T-cell (primary cell): ENCODE data around the gene AHNAK. TPM values are rescaled to one million over a fixed set of nuclear protein-coding genes. Genes with fewer than 3 reads are reported as not detected.

Source experiments
- ATAC-seq, 4 experiments: fragments of 200-7000 bp in 3 of 4; fragments of 150-1000 bp in 1 of 4; cut with Tn5 transposase; replicated peaks in 1 of 4; 1 replicate in 3 of 4; 2 replicates in 1 of 4; pipeline ENCODE4 v1.10.0; 2021; ENCODE audit warnings: moderate library complexity in 3 of 4, mild to moderate bottlenecking in 2 of 4, moderate number of reproducible peaks in 1 of 4
- CTCF ChIA-PET, 2 donors: fragments of 300-600 bp; sonication (Branson Sonifier 250); formaldehyde crosslinking; loops; one replicate each; lab custom pipeline; 2022; ENCODE audit warnings: antibody characterized with exemption in 2 of 2; lab: Charles Lee
- POLR2A ChIA-PET, 2 donors: fragments of 300-600 bp; sonication (Branson Sonifier 250); formaldehyde crosslinking; loops; one replicate each; lab custom pipeline; 2022; ENCODE audit warnings: antibody characterized with exemption in 2 of 2; lab: Charles Lee
- DNase-seq, 35 experiments: peaks; one replicate each; pipeline versions ENCODE4 v3.0.0 to v3.0.0-alpha.2; 2013 to 2023
- H3K27ac ChIP-seq: one replicate; pipeline ENCODE4 v1.5.1; 2013; ENCODE audit warnings: low read length
- H3K27me3 ChIP-seq, 2 experiments: replicated peaks in 1 of 2; 1 replicate in 1 of 2; 2 replicates in 1 of 2; pipeline versions ENCODE4 v1.6.1 to v1.7.0; 2013; ENCODE audit warnings: low read length in 1 of 2, mixed read lengths in 1 of 2; ENCODE audit not compliant: control insufficient read depth in 2 of 2, insufficient read depth in 2 of 2; ENCODE audit errors: extremely low read depth in 1 of 2
- H3K36me3 ChIP-seq, 2 donors: 1 replicate in 1 of 2; 2 replicates in 1 of 2; pipeline versions ENCODE4 v1.6.1 to v1.7.0; 2013; ENCODE audit warnings: low read length in 1 of 2; ENCODE audit not compliant: control insufficient read depth in 2 of 2, insufficient read depth in 1 of 2; ENCODE audit errors: extremely low read depth in 1 of 2
- H3K4me1 ChIP-seq, 2 experiments: 1 replicate in 1 of 2; 2 replicates in 1 of 2; pipeline versions ENCODE4 v1.6.1 to v1.7.0; 2013; ENCODE audit warnings: low read length in 2 of 2, mixed read lengths in 1 of 2; ENCODE audit not compliant: insufficient read depth in 2 of 2, control insufficient read depth in 1 of 2; ENCODE audit errors: extremely low read depth in 1 of 2
- H3K4me3 ChIP-seq, 2 donors: 1 replicate in 1 of 2; 2 replicates in 1 of 2; pipeline versions ENCODE4 v1.5.1 to v1.7.0; 2013; ENCODE audit warnings: mild to moderate bottlenecking in 2 of 2, low read length in 1 of 2, moderate library complexity in 1 of 2; ENCODE audit not compliant: control insufficient read depth in 1 of 2; ENCODE audit errors: extremely low read depth in 1 of 2
- H3K9me3 ChIP-seq: 2 replicates; pipeline ENCODE4 v1.7.0; 2013
- H3K27ac Mint-ChIP-seq, 2 donors: one replicate each; pipeline ENCODE4 v1.8.0; 2020 to 2021; ENCODE audit warnings: mild to moderate bottlenecking in 2 of 2, mixed read lengths in 2 of 2
- H3K27me3 Mint-ChIP-seq, 2 donors: one replicate each; pipeline ENCODE4 v1.8.0; 2021 to 2022; ENCODE audit warnings: mixed read lengths in 2 of 2
- H3K36me3 Mint-ChIP-seq: one replicate; pipeline ENCODE4 v1.8.0; 2021; ENCODE audit warnings: mixed read lengths
- H3K4me1 Mint-ChIP-seq, 3 donors: one replicate each; pipeline ENCODE4 v1.8.0; 2020 to 2022; ENCODE audit warnings: mixed read lengths in 3 of 3, mild to moderate bottlenecking in 1 of 3
- H3K4me3 Mint-ChIP-seq, 3 donors: one replicate each; pipeline ENCODE4 v1.8.0; 2020 to 2022; ENCODE audit warnings: mild to moderate bottlenecking in 3 of 3, mixed read lengths in 3 of 3, moderate library complexity in 3 of 3
- H3K9me3 Mint-ChIP-seq, 3 donors: one replicate each; pipeline ENCODE4 v1.8.0; 2020 to 2022; ENCODE audit warnings: mixed read lengths in 3 of 3
- WGBS: methylation state at CpG from one replicate; pipeline ENCODE4 v1.1.5; 2013; ENCODE audit warnings: missing lambda C conversion rate; ENCODE audit not compliant: insufficient coverage; 5-methylcytosine and 5-hydroxymethylcytosine counted together
- total RNA-seq, 35 experiments: library from RNA in 6 of 35; stranded (reverse) in 6 of 35; fragments of 120-200 nt in 1 of 35; gene quantifications; one replicate each; pipeline versions ENCODE4 v1.2.1 to v1.2.4 and lab custom pipeline; 2013 to 2026

AHNAK gene
- total RNA-seq, 5 donors from 2014 or later (not counting 1 experiment from before 2014, with no cell fraction given): 267 to 636 (median 395) TPM

DNA sequence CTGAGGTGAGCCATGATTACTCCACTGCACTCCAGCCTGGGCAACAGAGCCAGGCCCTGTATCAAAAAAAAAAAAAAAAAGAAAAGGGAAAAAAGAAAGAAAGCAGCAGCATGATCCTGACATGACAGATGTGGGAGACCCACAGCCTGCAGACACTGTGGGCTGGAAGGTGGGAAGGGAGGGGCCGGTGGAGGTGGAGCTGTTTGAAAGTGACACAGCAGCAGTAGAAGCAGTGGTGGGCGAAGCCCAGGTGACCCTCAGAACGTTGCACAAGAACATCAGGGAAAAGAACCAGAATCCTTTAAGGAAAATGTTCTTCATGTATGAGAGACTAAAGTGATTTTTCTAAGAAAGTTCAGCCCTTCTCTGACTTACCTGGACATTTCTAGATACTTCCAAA is 154.1 kb downstream of the AHNAK start:
- H3K27me3 ChIP-seq: peaks cover 0 to 7% of the 10 kb centered on the region in 2 experiments
- no peak overlapping the region for H3K27ac ChIP-seq
- H3K4me3 ChIP-seq: no peak overlapping the region
- DNase-seq (no peak), ATAC-seq (no peak)
- no peaks in the 10 kb centered on the region for H3K36me3 ChIP-seq
- H3K27me3 Mint-ChIP-seq: no peaks in the 10 kb centered on the region
- no peak overlapping the region for H3K27ac Mint-ChIP-seq
- no peak overlapping the region for H3K4me3 Mint-ChIP-seq
- 72% methylated on average over 2 of the region's 3 CpGs for WGBS
- no peaks in the 10 kb centered on the region for H3K9me3 ChIP-seq
- no peaks in the 10 kb centered on the region for H3K36me3 Mint-ChIP-seq
- ChIA-PET CTCF (interaction anchor here in 1 of 2 donors (0.7 to 0.9 kb wide), 3 partner anchors 10 to 166 kb away, joined by 3 to 4 read pairs (median 3); no protein-coding TSS in a partner anchor), POLR2A (no interaction called here)
- H3K9me3 Mint-ChIP-seq: no peaks in the 10 kb centered on the region
- H3K4me1 Mint-ChIP-seq: peaks cover 9 to 18% (median 11%) of the 10 kb centered on the region in 3 donors
- H3K4me1 ChIP-seq: peaks cover 0 to 3% of the 10 kb centered on the region in 2 experiments

DNA sequence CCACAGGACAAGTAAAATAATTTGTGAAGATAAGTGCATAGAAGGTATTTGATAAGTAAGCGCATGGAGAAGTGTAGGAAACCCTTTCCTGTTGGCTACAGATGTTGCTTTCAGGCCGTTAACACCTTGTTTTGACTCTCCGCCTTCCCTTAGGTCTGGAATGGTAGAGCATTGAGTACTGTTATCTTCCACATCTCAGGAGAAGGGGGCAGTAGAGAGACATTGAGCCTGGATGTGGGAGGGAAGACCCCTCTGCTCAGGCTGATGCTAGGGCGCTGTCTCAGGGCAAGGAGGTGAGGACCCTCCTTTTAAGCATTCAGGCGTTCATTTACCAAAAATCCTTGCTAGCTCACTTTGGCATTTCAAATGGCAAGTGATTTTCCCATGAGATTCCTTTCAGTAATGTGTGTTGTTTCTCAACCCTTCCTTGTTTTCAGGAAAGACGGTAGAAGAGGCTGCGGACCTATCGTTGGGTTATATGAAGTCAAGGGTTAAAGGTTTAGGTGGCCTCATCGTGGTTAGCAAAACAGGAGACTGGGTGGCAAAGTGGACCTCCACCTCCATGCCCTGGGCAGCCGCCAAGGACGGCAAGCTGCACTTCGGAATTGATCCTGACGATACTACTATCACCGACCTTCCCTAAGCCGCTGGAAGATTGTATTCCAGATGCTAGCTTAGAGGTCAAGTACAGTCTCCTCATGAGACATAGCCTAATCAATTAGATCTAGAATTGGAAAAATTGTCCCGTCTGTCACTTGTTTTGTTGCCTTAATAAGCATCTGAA is 154.8 kb downstream of the AHNAK start:
- Histone ChIP-seq H3K27me3 (peaks cover 0 to 7% of the 10 kb centered on the region in 2 experiments), H3K9me3 (no peaks in the 10 kb centered on the region), H3K27ac (no peak overlapping the region), H3K36me3 (no peaks in the 10 kb centered on the region), H3K4me1 (peaks cover 0 to 3% of the 10 kb centered on the region in 2 experiments), H3K4me3 (no peak overlapping the region)
- H3K4me3 Mint-ChIP-seq: no peak overlapping the region
- peaks cover 11 to 21% (median 13%) of the 10 kb centered on the region in 3 donors for H3K4me1 Mint-ChIP-seq
- no peak for ATAC-seq
- H3K36me3 Mint-ChIP-seq: no peaks in the 10 kb centered on the region
- no peak for DNase-seq
- H3K27ac Mint-ChIP-seq: no peak overlapping the region
- H3K9me3 Mint-ChIP-seq: no peaks in the 10 kb centered on the region
- ChIA-PET CTCF (interaction anchor here (0.5 to 1.0 kb wide), 2 partner anchors 8 to 15 kb away, joined by 3 to 5 read pairs; no protein-coding TSS in a partner anchor), POLR2A (no interaction called here)
- H3K27me3 Mint-ChIP-seq: no peaks in the 10 kb centered on the region
- 92% methylated on average over 6 of the region's 16 CpGs for WGBS

DNA sequence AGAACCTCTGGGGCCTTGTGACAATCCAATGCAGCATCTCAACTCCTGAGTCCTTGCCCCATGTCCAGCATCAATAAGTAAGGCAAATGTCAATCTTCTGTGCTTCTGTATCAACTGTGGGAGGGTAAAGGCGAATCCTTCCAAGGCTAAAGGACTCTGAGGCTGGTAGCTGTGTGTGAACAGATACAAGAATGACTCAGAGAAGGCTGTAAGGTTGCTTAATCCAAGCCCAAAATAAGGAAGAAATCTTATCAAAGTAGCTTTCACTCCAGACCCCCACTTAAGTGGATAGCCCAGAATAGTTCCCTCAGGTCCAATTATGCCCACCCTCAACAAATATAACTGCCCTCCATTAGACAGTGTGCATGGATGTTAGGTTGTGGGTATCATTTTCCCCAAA is 155.9 kb downstream of the AHNAK start:
- no peaks in the 10 kb centered on the region for H3K27me3 Mint-ChIP-seq
- POLR2A ChIA-PET: no interaction called here
- no peaks in the 10 kb centered on the region for H3K36me3 Mint-ChIP-seq
- peaks cover 16 to 21% (median 18%) of the 10 kb centered on the region in 3 donors for H3K4me1 Mint-ChIP-seq
- H3K9me3 Mint-ChIP-seq: no peaks in the 10 kb centered on the region
- Histone ChIP-seq H3K27ac (no peak overlapping the region), H3K27me3 (peaks cover 0 to 7% of the 10 kb centered on the region in 2 experiments), H3K36me3 (no peaks in the 10 kb centered on the region), H3K4me1 (peaks cover 2 to 11% of the 10 kb centered on the region in 2 experiments), H3K4me3 (no peak overlapping the region), H3K9me3 (no peaks in the 10 kb centered on the region)
- no peak for DNase-seq
- ATAC-seq: no peak
- CTCF ChIA-PET: interaction anchor here in 1 of 2 donors (0.6 kb wide), 1 partner anchor 50 kb away, joined by 3 read pairs; no protein-coding TSS in a partner anchor
- H3K27ac Mint-ChIP-seq: no peak overlapping the region
- no peak overlapping the region for H3K4me3 Mint-ChIP-seq
- no CpG with 5 or more reads among the region's 1 CpG for WGBS

DNA sequence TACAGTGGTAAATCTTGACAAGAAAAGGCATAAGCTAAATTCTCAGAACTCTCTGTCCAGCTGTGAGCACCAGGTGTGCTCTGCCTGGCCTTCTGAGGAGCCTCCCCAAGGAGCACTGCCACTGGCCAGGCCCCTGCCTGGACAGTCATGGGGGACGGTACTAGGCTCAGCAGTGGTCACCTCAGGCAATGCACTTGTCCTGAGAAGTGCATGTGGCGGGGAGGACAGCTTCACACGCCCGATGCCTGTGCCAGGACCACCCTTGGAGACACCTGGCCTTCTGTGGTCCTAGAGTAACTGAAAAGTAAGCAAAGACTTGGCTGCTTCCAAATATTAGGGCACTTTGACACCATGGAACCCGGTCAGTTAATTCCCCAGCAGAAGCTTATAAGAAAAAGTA is 156.4 kb downstream of the AHNAK start:
- H3K27me3 Mint-ChIP-seq: no peaks in the 10 kb centered on the region
- POLR2A ChIA-PET: no interaction called here

DNA sequence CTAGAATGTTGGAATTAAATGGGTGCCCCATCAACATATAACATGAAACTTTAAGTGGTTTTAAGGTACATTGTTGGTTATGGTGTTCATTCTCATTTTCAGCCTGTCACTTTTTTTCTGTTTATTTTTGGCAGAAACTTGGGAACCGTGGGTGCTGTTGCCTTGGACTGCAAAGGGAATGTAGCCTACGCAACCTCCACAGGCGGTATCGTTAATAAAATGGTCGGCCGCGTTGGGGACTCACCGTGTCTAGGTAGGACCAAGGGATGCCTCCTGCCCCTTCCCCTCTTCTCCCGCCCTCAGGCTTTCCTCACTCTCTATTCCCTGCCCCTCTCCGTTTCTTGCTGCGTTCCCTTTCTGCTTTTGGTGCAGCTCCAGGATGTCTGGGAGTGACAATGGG is 157.6 kb downstream of the AHNAK start:
- Mint-ChIP-seq H3K27ac (no peak overlapping the region), H3K36me3 (no peaks in the 10 kb centered on the region), H3K27me3 (no peaks in the 10 kb centered on the region), H3K4me3 (no peak overlapping the region), H3K9me3 (no peaks in the 10 kb centered on the region), H3K4me1 (peaks cover 11 to 17% (median 16%) of the 10 kb centered on the region in 3 donors)
- WGBS: 77% methylated on average over 3 of the region's 11 CpGs
- H3K4me3 ChIP-seq: no peak overlapping the region
- peaks cover 2 to 12% of the 10 kb centered on the region in 2 experiments for H3K4me1 ChIP-seq
- no peak for DNase-seq
- no peak for ATAC-seq
- no peaks in the 10 kb centered on the region for H3K36me3 ChIP-seq
- H3K9me3 ChIP-seq: no peaks in the 10 kb centered on the region
- CTCF ChIA-PET: interaction anchor here in 1 of 2 donors (0.7 kb wide), 1 partner anchor 11 kb away, joined by 5 read pairs; no protein-coding TSS in a partner anchor
- H3K27me3 ChIP-seq: peaks cover 0 to 7% of the 10 kb centered on the region in 2 experiments
- POLR2A ChIA-PET: interaction anchor here in 1 of 2 donors (0.6 kb wide), 1 partner anchor 33 kb away, joined by 3 read pairs; no protein-coding TSS in a partner anchor
- no peak overlapping the region for H3K27ac ChIP-seq

More for the DNA sequence above, 156.4 kb downstream of the AHNAK start:
- no peak overlapping the region for H3K27ac ChIP-seq
- no peaks in the 10 kb centered on the region for H3K9me3 ChIP-seq
- H3K36me3 ChIP-seq: no peaks in the 10 kb centered on the region
- H3K4me1 ChIP-seq: peaks cover 2 to 16% of the 10 kb centered on the region in 2 experiments
- CTCF ChIA-PET: interaction anchor here in 1 of 2 donors (0.6 kb wide), 1 partner anchor 49 kb away, joined by 3 read pairs; no protein-coding TSS in a partner anchor
- DNase-seq: no peak
- H3K4me3 ChIP-seq: no peak overlapping the region
- ATAC-seq: no peak
- H3K27me3 ChIP-seq: peaks cover 0 to 7% of the 10 kb centered on the region in 2 experiments
- no peak overlapping the region for H3K4me3 Mint-ChIP-seq
- WGBS: 87% methylated on average over 4 of the region's 5 CpGs
- H3K27ac Mint-ChIP-seq: no peak overlapping the region
- H3K9me3 Mint-ChIP-seq: no peaks in the 10 kb centered on the region
- no peaks in the 10 kb centered on the region for H3K36me3 Mint-ChIP-seq
- H3K4me1 Mint-ChIP-seq: peaks cover 16 to 21% (median 21%) of the 10 kb centered on the region in 3 donors

DNA sequence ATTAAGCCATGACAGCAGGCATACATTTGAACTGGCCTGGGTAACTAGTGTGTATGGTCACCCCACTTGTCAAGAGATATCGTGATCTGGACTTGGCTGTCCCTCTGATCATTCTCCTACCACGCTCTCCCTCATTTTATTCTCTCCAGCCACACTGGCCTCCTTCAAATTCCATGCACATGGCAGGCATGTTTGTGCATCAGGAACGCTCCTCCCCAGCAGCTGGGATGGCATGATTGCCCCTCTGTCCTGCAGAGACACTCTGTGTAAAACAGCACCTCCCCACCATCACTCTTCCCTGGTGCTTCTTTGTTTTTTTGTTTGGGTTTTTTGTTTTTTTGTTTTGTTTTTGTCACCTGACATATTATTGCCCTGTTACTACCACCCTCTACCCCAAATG is 159.2 kb downstream of the AHNAK start:
- H3K27ac ChIP-seq: no peak overlapping the region
- POLR2A ChIA-PET: no interaction called here
- Mint-ChIP-seq H3K4me1 (peaks cover 8 to 12% (median 10%) of the 10 kb centered on the region in 3 donors), H3K4me3 (no peak overlapping the region), H3K27ac (peak overlapping the region in 1 of 2 donors; percentile 8), H3K36me3 (no peaks in the 10 kb centered on the region), H3K27me3 (no peaks in the 10 kb centered on the region), H3K9me3 (no peaks in the 10 kb centered on the region)
- no peaks in the 10 kb centered on the region for H3K36me3 ChIP-seq
- peaks cover 0 to 7% of the 10 kb centered on the region in 2 experiments for H3K27me3 ChIP-seq
- no peak for DNase-seq
- no peak overlapping the region for H3K4me3 ChIP-seq
- H3K9me3 ChIP-seq: no peaks in the 10 kb centered on the region
- peaks cover 2 to 12% of the 10 kb centered on the region in 2 experiments for H3K4me1 ChIP-seq
- ATAC-seq: no peak
- CTCF ChIA-PET: no interaction called here
- no CpG with 5 or more reads among the region's 3 CpGs for WGBS
